NCI-H146 treated with DMSO at 0.1 percent for 48 hours (cell line): ENCODE data around the gene CPB2.

Experiments used
- DNase-seq: peaks from one replicate; lab custom pipeline; 2025; ENCODE audit not compliant: unreplicated experiment; lab: John Stamatoyannopoulos, UW

CPB2 gene

DNA sequence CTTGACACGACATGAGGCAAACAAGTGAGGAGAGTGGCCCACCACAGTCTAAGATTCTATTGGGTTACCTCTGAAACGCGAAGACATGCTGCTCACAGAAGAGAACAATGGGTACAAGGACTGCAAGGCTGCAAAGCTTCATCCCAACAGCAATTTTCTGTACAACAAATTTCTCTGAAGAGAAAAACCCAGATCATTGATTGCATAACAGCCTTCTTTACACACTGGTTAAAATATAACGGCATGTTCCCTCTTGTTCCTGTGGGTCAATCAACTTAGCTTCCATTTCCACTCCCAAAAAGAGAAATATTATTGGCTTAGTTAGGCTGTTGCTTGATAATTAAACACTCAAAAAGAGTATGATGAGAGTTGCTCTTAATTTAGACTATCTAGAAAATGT lies at the start of gene CPB2:
CPB2 (minus strand) TSS at position 166 of the 400 bp plus-strand sequence; CDS start at position 142, 24 bp downstream.
- DNase-seq = no peak

- no peak for DNase-seq
These were observed 49.4 kb upstream of the CPB2 start for GRCh38 chr13:46154136-46154801.

DNA sequence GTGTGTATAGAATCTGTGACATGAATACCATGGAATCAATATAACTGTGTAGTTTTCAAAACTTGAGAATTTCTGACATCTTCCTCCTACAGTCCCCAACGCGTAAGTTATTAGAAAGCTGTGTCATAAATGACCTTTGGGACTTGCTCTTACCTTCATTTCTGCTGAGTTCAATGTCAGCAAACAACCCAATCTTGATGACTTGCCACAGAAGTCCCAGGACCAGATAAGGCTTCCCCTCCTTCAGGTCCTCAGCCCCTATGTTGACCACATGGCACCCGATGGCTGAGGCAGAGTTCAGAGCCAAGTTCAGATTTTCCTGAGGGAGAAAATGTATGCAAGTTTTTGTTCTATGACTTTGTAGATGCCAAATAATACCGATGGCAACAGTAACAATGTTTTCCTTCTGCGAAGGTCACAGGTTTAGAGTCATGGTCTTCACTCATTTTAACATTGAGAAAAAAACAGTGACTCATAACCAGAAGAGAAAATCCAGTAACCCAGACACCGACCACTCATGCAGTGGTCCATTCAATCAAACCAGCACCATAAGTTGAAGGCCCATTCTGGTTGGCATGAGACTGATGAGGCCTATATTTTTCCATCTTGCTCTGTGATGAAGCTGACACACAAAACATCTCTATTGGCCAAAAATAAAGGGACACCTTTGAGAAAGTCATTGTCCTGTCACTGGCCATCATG lies 47.9 kb upstream of the CPB2 start:
- no peak for DNase-seq

- peak; percentile 28 for DNase-seq
These were observed 45.4 kb upstream of the CPB2 start for GRCh38 chr13:46150134-46150693.

DNA sequence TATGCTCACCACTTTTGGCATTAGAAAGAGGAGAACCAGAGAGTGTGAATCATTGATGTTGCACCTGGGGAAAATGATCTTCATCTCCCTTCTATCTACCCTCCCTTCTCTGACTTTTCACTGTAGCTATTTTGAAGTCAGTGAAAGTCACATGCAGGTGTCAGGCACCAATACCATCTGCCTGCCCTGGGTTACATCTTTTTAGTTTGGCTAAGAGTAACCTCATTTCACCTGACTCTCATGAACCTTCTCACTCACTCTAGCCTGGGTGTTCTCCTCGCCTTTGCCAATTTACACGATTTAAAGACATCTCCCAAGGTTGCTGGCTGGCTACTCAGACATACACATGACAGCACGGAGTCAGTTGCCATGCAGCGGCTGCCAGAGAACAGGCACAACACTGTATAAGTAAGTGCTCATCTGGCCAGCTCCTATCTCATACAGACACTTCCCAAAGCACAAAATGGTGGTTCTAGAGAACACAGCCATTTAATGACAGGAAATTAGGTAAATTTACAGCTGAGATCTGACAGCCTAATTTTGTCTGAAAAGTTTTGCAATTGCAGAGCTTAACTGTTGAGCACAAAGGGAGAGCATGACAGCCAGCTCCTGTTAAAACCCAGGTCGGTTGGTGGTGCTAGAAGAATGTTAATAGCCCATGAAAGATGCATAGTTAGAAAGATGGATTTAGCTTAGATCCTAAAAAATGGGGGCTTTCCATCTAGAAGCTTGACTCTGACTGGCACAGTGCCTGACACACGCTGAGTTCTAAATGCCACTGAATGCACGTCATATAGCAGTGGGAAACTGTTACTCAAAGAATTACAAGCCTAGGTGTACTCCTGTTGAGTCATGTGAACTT lies 44.7 kb upstream of the CPB2 start:
- no peak for DNase-seq

DNA sequence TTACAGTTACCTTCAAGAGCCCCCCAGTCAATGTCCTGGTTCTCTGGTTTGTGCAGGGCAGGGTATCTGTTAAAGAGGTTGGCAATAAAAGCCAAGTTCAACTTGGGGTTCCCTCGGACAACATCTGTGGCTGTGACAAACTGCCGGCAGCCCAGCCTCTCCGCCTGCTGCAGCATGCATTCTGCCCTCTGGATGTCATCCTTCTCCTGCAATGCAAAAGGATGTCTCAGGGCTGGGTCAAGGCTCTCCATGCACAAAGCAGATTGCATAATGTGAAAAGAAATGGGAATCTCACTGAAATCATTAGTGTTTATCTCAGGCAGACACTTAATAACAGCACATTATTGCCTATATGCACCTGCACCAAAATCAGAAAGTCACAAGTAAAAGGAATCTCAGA lies 42.1 kb upstream of the CPB2 start:
- peak; percentile 44 for DNase-seq

DNA sequence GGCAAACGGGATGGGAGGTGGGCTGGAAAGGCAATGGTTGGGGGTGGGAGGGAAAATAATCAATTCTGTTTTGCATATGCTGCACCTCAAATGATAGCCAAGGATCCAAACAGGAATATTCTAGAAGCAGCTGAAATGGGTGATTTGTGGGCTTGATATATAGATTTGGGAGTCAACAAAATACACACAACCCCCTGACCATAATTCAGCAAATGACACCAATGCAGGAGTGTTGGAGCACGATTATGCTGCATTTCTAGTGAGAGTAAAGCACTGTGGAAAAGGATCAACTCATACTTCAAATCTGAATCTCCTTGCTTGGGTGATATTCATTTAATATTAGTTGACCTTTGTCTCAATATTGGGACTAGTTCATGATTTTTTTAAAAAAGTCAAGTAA lies 41.1 kb upstream of the CPB2 start:
- no peak for DNase-seq

GRCh38 chr13:46145135-46145534 lies 40.3 kb upstream of the CPB2 start:
- no peak for DNase-seq

GRCh38 chr13:46143184-46143701 lies 38.4 kb upstream of the CPB2 start:
- DNase-seq = peak; percentile 86

DNA sequence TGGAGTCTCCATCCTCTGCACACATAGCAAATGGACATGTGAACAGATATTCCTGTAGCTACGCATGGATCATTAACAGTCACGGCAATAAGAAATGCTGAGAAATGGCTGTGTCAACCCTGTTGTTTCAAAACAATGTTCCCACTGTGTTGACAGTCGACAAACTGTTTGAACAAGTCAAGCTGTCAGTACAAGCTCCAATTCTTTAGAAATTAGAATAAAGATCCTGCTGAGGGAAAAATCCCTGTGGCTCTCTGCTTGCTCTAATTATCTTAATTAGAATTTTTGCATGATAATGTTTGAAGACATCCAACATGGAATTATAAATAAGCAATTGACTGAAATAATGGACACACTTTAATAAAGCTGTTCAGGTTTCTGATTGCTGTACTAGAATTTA lies 37.9 kb upstream of the CPB2 start:
- peak; percentile 90 for DNase-seq

DNA sequence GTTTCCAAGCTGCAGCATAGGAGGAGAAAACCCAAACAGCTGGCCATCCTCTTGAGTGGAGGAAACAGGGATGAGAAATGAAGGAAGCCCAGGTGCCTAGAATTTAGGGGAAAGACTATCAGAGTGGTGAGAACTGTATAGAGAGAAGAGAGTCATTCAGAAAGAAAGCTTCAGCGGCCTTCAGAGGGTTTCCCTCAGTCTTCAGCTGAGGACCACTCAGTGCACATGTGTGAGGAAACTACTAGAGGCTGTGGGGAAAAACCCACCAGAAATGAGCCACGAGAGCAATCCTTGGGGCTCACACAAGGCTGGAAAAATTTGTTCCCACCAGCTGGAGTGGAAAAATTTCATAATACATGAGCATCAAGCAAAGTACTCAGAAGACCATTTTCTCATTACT lies 35.2 kb upstream of the CPB2 start:
- DNase-seq = no peak

GRCh38 chr13:46137627-46138317 lies 32.9 kb upstream of the CPB2 start:
- no peak for DNase-seq

- no peak for DNase-seq
These were observed 31.9 kb upstream of the CPB2 start for GRCh38 chr13:46136688-46137087.

DNA sequence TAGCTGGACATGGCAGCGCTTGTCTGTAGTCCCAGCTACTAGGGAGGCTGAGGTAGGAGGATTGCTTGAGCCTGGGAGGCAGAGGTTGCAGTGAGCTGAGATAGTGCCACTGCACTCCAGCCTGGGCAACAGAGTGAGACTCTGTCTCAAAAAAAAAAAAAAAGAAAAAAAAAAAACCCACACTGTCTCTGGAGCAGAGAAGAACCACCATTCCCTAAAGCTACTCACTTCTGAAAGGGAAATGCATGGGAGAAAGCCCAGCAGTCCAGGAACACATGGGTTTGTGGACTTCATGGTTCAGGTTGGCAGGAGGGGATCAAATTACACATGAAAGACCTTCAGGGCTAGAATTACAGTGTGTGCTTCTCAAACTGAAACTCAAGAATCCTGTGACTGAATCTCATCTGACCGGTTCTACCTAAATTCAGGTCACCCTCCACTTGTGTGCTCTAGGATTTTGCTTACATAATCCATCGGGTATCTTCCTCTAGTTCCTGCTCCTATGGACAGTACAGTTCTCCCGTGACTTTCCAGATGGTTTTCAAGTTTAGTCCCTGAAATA lies 30.2 kb upstream of the CPB2 start:
- DNase-seq = peak; percentile 53

DNA sequence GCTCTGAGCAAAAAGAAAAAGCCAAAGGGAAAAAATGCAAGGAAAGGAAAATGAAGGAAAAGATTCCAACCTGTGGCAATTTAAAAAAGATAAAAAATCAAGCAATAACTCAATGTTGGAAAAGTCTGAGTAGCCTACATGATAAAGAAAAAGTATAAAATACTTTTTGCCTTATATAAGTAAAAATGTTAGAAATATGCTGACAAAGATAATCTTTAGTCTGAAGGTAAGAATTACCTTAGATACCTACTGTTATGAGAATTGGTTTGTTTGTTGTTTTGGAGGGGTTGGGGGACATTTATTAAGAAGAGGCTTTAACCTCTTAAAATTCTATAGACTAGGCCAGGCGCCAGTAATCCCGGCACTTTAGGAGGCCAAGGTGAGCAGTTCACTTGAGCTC lies 29.7 kb upstream of the CPB2 start:
- DNase-seq = no peak

GRCh38 chr13:46132109-46132508 lies 27.3 kb upstream of the CPB2 start:
- DNase-seq = no peak

- DNase-seq = peak; percentile 46
These were observed 26.9 kb upstream of the CPB2 start for GRCh38 chr13:46131705-46132104.

DNA sequence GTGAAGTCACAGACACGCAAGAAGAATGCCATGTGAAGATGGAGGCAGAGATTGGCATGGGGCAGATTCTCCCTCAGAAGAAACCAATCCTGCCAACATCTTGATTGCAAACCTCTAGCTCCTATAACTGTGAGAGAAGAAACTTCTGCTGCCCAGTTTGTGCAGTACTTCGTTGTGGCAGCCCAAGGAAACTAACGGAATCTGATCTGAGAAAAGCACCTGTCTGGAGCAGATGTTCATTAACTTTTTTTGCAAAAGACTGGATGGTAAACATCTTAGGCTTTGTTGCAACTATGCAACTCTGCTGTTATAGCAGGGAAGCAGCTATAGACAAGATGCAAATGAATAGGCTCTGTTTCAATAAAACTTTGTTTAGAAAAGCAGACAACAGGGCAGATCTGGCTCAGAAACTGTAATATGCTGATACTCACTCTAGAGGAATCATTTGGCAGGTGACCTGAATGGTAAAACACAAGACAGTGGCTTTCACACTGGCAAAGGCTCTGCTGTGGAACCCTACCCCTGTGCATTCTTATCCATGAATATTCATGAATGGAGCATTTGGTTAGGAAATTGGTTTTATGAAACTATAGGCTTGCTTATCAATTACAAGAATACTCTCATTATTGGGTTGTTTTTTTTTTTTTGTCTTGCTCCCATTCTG lies 25.3 kb upstream of the CPB2 start:
- no peak for DNase-seq

DNA sequence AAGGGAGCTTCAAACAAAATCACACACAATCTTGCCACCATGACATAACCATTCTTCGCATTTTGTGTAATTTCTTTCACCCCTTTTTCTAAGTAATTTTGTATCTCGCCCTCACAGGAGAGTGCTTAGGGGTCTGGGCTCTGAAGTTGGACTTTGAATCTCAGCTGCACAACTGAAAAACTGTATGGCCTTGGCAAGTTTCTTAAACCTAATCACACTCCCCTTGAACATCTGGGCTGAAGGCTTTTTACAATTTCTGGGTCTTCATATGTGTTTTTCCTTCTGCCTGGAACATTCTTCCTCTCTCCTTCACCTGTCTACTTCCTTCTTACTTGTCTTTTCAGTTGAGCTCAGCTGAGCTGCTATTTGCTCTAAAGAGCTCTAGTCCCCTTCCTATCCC lies 24.3 kb upstream of the CPB2 start:
- no peak for DNase-seq
